ENCODE results near the gene PPP5C. TPM values are rescaled to one million over a fixed set of nuclear protein-coding genes. Genes with fewer than 3 reads are reported as not detected.

PPP5C gene
- total and polyA plus RNA-seq, 9 of the 15 experiments (the other 6 are each of a cell fraction or from before 2014, with no cell fraction given), result 1.9 to 166 (median 108) TPM

GRCh38 chr19:46385636-46386035, 38.7 kb downstream of the PPP5C start:
- intact Hi-C loops (cut with micrococcal nuclease) (no loop called here), in situ Hi-C loops (cut with MboI) (no loop called here)
- H3K9me1 ChIP-seq (ENCODE audit: control insufficient read depth, insufficient read depth, low read length), result no peaks in the 10 kb centered on the region
- FAIRE-seq (no peak), ATAC-seq (no peak), DNase-seq (ENCODE audit: extremely low read depth in 1 of 4, low spot score in 3 of 4) (no peak)
- H3K4me3 ChIP-seq, result no peak overlapping the region
- no peak overlapping the region for H3K27ac ChIP-seq (ENCODE audit: extremely low read depth, low read depth, low read length)
- no peaks in the 10 kb centered on the region for H3K27me3 ChIP-seq (ENCODE audit: control insufficient read depth in 2 of 2, insufficient read depth in 2 of 2, low read length in 2 of 2)
- POLR2A ChIA-PET, result no interaction called here
- peaks cover 89% of the 10 kb centered on the region for H3K36me3 ChIP-seq (ENCODE audit: control insufficient read depth, insufficient read depth, low read length)
- no TSS peak for BruUV-seq (replicated peaks)
- H3K79me2 ChIP-seq (ENCODE audit: control insufficient read depth, insufficient read depth, low read length), result no peaks in the 10 kb centered on the region
- no peak overlapping the region for H3K9ac ChIP-seq (ENCODE audit: insufficient read depth in 1 of 2, low read depth in 2 of 2, low read length in 2 of 2)
- no peaks in the 10 kb centered on the region for H3K9me3 ChIP-seq (replicated peaks; ENCODE audit: control insufficient read depth, insufficient read depth, low read depth, low read length)
- no peaks in the 10 kb centered on the region; the same call in 1 of the 2 replicates for H4K20me1 ChIP-seq (replicated peaks; ENCODE audit: control insufficient read depth, insufficient read depth, low read length)
- no peak for TF ChIP-seq ATF4 (CRISPR knock-in tag; IDR thresholded peaks at IDR 0.05)
- TF ChIP-seq, protein P1, sequence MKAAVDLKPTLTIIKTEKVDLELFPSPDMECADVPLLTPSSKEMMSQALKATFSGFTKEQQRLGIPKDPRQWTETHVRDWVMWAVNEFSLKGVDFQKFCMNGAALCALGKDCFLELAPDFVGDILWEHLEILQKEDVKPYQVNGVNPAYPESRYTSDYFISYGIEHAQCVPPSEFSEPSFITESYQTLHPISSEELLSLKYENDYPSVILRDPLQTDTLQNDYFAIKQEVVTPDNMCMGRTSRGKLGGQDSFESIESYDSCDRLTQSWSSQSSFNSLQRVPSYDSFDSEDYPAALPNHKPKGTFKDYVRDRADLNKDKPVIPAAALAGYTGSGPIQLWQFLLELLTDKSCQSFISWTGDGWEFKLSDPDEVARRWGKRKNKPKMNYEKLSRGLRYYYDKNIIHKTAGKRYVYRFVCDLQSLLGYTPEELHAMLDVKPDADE (conservative IDR thresholded peaks at IDR 0.05; ENCODE audit: control insufficient read depth, low read depth, low read length), result no peak
- TF ChIP-seq FOXJ2 (tag; IDR thresholded peaks at IDR 0.05), result no peak
- TF ChIP-seq CEBPB (tag; IDR thresholded peaks at IDR 0.05), result peak; percentile 25; the same call in 1 of the 2 replicates
- H2AFZ ChIP-seq (ENCODE audit: low read depth, low read length), result no peak overlapping the region
- peaks cover 0 to 10% of the 10 kb centered on the region in 2 experiments; a peak in 2 of 5 replicates for H3K4me1 ChIP-seq (replicated peaks in 1 of 2; ENCODE audit: control insufficient read depth in 2 of 2, insufficient read depth in 2 of 2, low read length in 2 of 2)
- WGBS (ENCODE audit: insufficient coverage, low coverage, missing lambda C conversion rate), result 89% methylated on average over 10 of the region's 11 CpGs
- CTCF ChIA-PET (ENCODE audit: low intra/inter-chr PET ratio), result no interaction called here
- no peak overlapping the region for H3K4me2 ChIP-seq (ENCODE audit: insufficient read depth, low read length)
